A549 (cell line): Measurements from ENCODE around the gene NCEH1. TPM values are rescaled to one million over a fixed set of nuclear protein-coding genes. Genes with fewer than 3 reads are reported as not detected.
A peak's percentile ranks its signal among the peaks of the same experiment; 100 is the strongest.

Experiments used
- ATAC-seq, 2 experiments: fragments of 200-7000 bp in 1 of 2; fragments of >200 bp in 1 of 2; cut with Nextera tagmentation in 1 of 2; cut with Tn5 transposase in 1 of 2; 3 replicates each; pipeline versions ENCODE4 v1.8.0 to v1.9.1; 2018 to 2020; ENCODE audit warnings: mild to moderate bottlenecking in 1 of 2, moderate library complexity in 1 of 2
- CTCF ChIA-PET: fragments of 300-600 bp; sonication (Branson Sonifier 250); formaldehyde crosslinking; extraction: SDS; loops from one replicate; lab custom pipeline; 2021; ENCODE audit warnings: antibody characterized with exemption, inconsistent platforms; lab: Yijun Ruan, JAX
- POLR2A ChIA-PET: fragments of 350-600 bp; formaldehyde crosslinking; extraction: SDS; loops from one replicate; lab custom pipeline; 2021; ENCODE audit warnings: antibody characterized with exemption, inconsistent platforms; lab: Yijun Ruan, JAX
- DNase-seq, 2 experiments: peaks; one replicate each; pipeline versions ENCODE4 v3.0.0 to v3.0.0-alpha.2; 2011 to 2016; ENCODE audit warnings: low read depth in 1 of 2, low spot score in 1 of 2
- FAIRE-seq: peaks from 2 replicates; lab custom pipeline; 2011; peaks lifted over from hg19 to GRCh38; lab: Jason Lieb, UNC
- H3K27ac ChIP-seq, 2 experiments: fragments of >200 bp; sonication (Bioruptor Twin); formaldehyde crosslinking; 3 replicates each; pipeline ENCODE4 v1.5.1; 2016 to 2017
- H3K4me1 ChIP-seq: fragments of >200 bp; sonication (Bioruptor Twin); formaldehyde crosslinking; 3 replicates; pipeline ENCODE4 v1.6.1; 2016
- H3K4me2 ChIP-seq: fragments of >200 bp; sonication (Bioruptor Twin); formaldehyde crosslinking; 3 replicates; pipeline ENCODE4 v1.6.1; 2016
- H3K4me3 ChIP-seq: fragments of >200 bp; sonication (Bioruptor Twin); formaldehyde crosslinking; 3 replicates; pipeline ENCODE4 v1.5.1; 2016
- H3K9me3 ChIP-seq: fragments of >200 bp; sonication (Bioruptor Twin); formaldehyde crosslinking; 3 replicates; pipeline ENCODE4 v1.6.1; 2016
- CBX8 ChIP-seq: fragments of 200-600 bp; sonication (generic); IDR thresholded peaks from 2 replicates; pipeline ENCODE4 v1.6.1; 2016
- CHD4 ChIP-seq: fragments of 200-600 bp; sonication (generic); IDR thresholded peaks from 2 replicates; pipeline ENCODE4 v1.6.1; 2016; ENCODE audit warnings: antibody characterized with exemption, mild to moderate bottlenecking, borderline replicate concordance
- E2F6 ChIP-seq: IDR thresholded peaks from 2 replicates; pipeline ENCODE4 v1.6.1; 2012; ENCODE audit warnings: low read depth, borderline replicate concordance
- FOSB ChIP-seq: fragments of 250-450 bp; sonication (Bioruptor Pico); IDR thresholded peaks from 2 replicates; pipeline ENCODE4 v1.5.0; 2020; ENCODE audit warnings: mild to moderate bottlenecking, moderate library complexity
- FOSL2 ChIP-seq, 2 experiments: fragments of 450-650 bp in 1 of 2; fragments of >200 bp in 1 of 2; sonication (Bioruptor Twin) in 1 of 2; formaldehyde crosslinking; IDR thresholded peaks; 2 replicates each; pipeline versions ENCODE4 v1.5.0 to v1.6.1; 2016 to 2020; ENCODE audit warnings: mild to moderate bottlenecking in 1 of 2, moderate library complexity in 1 of 2
- FOXS1 ChIP-seq: fragments of 250-450 bp; sonication (Bioruptor Pico); IDR thresholded peaks from 2 replicates; pipeline ENCODE4 v1.5.0; 2020; ENCODE audit warnings: mild to moderate bottlenecking, moderate library complexity
- HEYL ChIP-seq: fragments of 250-450 bp; sonication (Bioruptor Pico); IDR thresholded peaks from 2 replicates; pipeline ENCODE4 v1.8.0; 2021; ENCODE audit warnings: mild to moderate bottlenecking, moderate library complexity
- HMGXB4 ChIP-seq: fragments of 250-450 bp; sonication (Bioruptor Pico); IDR thresholded peaks from 2 replicates; pipeline ENCODE4 v1.5.0; 2021; ENCODE audit warnings: mild to moderate bottlenecking, moderate library complexity, borderline replicate concordance
- HOXB13 ChIP-seq: fragments of 250-450 bp; sonication (Bioruptor Pico); IDR thresholded peaks from 2 replicates; pipeline ENCODE4 v1.5.0; 2020; ENCODE audit warnings: low read depth, mild to moderate bottlenecking, moderate library complexity
- KDM5A ChIP-seq: fragments of 200-600 bp; sonication (generic); IDR thresholded peaks from 2 replicates; pipeline ENCODE4 v1.6.1; 2016; ENCODE audit warnings: antibody characterized with exemption, mild to moderate bottlenecking
- MAX ChIP-seq: IDR thresholded peaks from 2 replicates; pipeline ENCODE4 v1.6.1; 2012
- NPAS2 ChIP-seq: fragments of 250-450 bp; sonication (Bioruptor Pico); IDR thresholded peaks from 2 replicates; pipeline ENCODE4 v1.8.0; 2022; ENCODE audit warnings: mild to moderate bottlenecking, moderate library complexity, borderline replicate concordance
- NR3C1 ChIP-seq: fragments of >200 bp; sonication (Bioruptor Twin); formaldehyde crosslinking; IDR thresholded peaks from 3 replicates; pipeline ENCODE4 v1.6.1; 2017
- PHF8 ChIP-seq: fragments of 200-600 bp; sonication (generic); IDR thresholded peaks from 2 replicates; pipeline ENCODE4 v1.6.1; 2016; ENCODE audit warnings: low read depth, mild to moderate bottlenecking, antibody characterized with exemption, moderate library complexity, borderline replicate concordance
- RARB ChIP-seq: fragments of 250-450 bp; sonication (Bioruptor Pico); IDR thresholded peaks from 2 replicates; pipeline ENCODE4 v1.8.0; 2021; ENCODE audit warnings: mild to moderate bottlenecking, moderate library complexity
- RCOR1 ChIP-seq: fragments of 150-350 bp; IDR thresholded peaks from 2 replicates; pipeline ENCODE4 v1.6.1; 2014; ENCODE audit warnings: antibody characterized with exemption, low read length, low read depth
- RFX5 ChIP-seq: fragments of 450-650 bp; IDR thresholded peaks from 2 replicates; pipeline ENCODE4 v1.7.1; 2014; ENCODE audit warnings: antibody characterized with exemption, mild to moderate bottlenecking, moderate library complexity
- SMC3 ChIP-seq: fragments of >200 bp; sonication (Bioruptor Twin); formaldehyde crosslinking; IDR thresholded peaks from 3 replicates; pipeline ENCODE4 v1.6.1; 2018; ENCODE audit warnings: inconsistent platforms
- SREBF2 ChIP-seq: fragments of 450-650 bp; IDR thresholded peaks from 2 replicates; pipeline ENCODE4 v1.6.1; 2014; ENCODE audit warnings: mild to moderate bottlenecking, moderate library complexity
- TP53 ChIP-seq: fragments of 250-450 bp; sonication (Bioruptor Pico); IDR thresholded peaks from 2 replicates; pipeline ENCODE4 v1.5.0; 2021; ENCODE audit warnings: mild to moderate bottlenecking, moderate library complexity
- ZC3H11A ChIP-seq: fragments of 450-650 bp; IDR thresholded peaks from 2 replicates; pipeline ENCODE4 v1.6.1; 2014; ENCODE audit warnings: antibody characterized with exemption, mild to moderate bottlenecking
- ZNF302 ChIP-seq: fragments of 250-450 bp; sonication (Bioruptor Pico); IDR thresholded peaks from 2 replicates; pipeline ENCODE4 v1.9.0; 2021; ENCODE audit warnings: inconsistent platforms, mild to moderate bottlenecking, moderate library complexity
- ZSCAN20 ChIP-seq: fragments of 250-450 bp; sonication (Bioruptor Pico); IDR thresholded peaks from 2 replicates; pipeline ENCODE4 v1.8.0; 2022; ENCODE audit warnings: mild to moderate bottlenecking, moderate library complexity
- WGBS: methylation state at CpG from one replicate; pipeline ENCODE4 v1.1.6; 2017; ENCODE audit errors: missing lambda C conversion rate; 5-methylcytosine and 5-hydroxymethylcytosine counted together
- polyA plus RNA-seq, 4 experiments: library from polyadenylated mRNA; depleted of rRNA in 3 of 4; stranded (reverse); fragments of >200 nt; fragmentation: RNase III in 1 of 4; extraction: RNeasy Plus Mini Kit Qiagen cat#74134 plus additional on column Dnase treatment in 1 of 4; gene quantifications; 2 replicates in 3 of 4; 3 replicates in 1 of 4; pipeline ENCODE4 v1.2.3, GENCODE V29; 2011 to 2017
- TF ChIP-seq, protein P1 (sequence below): fragments of 150-350 bp; IDR thresholded peaks from 2 replicates; pipeline ENCODE4 v1.6.1; 2014; ENCODE audit warnings: low read depth, mild to moderate bottlenecking, low read length
- TF ChIP-seq, protein P2 (sequence below): fragments of >200 bp; sonication (Bioruptor Twin); formaldehyde crosslinking; IDR thresholded peaks from 3 replicates; pipeline ENCODE4 v1.5.1; 2016

The NCEH1 gene
- polyA plus RNA-seq, 2 of the 4 experiments (the other 2 are of a cell fraction), result 21.4 to 33.2 TPM

- Histone ChIP-seq H3K4me2 (peak overlapping the region; percentile 81; the same call in 2 of the 3 replicates), H3K9me3 (no peaks in the 10 kb centered on the region)
- TF ChIP-seq, protein P1, sequence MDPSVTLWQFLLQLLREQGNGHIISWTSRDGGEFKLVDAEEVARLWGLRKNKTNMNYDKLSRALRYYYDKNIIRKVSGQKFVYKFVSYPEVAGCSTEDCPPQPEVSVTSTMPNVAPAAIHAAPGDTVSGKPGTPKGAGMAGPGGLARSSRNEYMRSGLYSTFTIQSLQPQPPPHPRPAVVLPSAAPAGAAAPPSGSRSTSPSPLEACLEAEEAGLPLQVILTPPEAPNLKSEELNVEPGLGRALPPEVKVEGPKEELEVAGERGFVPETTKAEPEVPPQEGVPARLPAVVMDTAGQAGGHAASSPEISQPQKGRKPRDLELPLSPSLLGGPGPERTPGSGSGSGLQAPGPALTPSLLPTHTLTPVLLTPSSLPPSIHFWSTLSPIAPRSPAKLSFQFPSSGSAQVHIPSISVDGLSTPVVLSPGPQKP, result no peak
- TF ChIP-seq ZC3H11A (no peak), RARB (no peak), PHF8 (no peak)
- TF ChIP-seq, all 56 proteins: peak for 0
- Histone ChIP-seq H3K4me1 (peaks cover 38% of the 10 kb centered on the region), H3K4me3 (no peak overlapping the region), H3K27ac (no peak overlapping the region)
- ChIA-PET POLR2A (interaction anchor here (4.4 kb wide), 1 partner anchor 41 kb away, joined by 66 read pairs; the partner anchor contains the start of gene ECT2), CTCF (interaction anchor here (1.0 to 2.3 kb wide), 5 partner anchors 8 to 42 kb away, joined by 3 to 8 read pairs (median 5); partner anchors contain the start of gene ECT2)
- FAIRE-seq (no peak), ATAC-seq (no peak), DNase-seq (peak in 1 of 2 experiments; percentile 34)
- WGBS, result 65% methylated on average over 1 of the region's 1 CpG
Observed at GRCh38 chr3:172707967-172708366, 2.9 kb downstream of the NCEH1 start.

DNA sequence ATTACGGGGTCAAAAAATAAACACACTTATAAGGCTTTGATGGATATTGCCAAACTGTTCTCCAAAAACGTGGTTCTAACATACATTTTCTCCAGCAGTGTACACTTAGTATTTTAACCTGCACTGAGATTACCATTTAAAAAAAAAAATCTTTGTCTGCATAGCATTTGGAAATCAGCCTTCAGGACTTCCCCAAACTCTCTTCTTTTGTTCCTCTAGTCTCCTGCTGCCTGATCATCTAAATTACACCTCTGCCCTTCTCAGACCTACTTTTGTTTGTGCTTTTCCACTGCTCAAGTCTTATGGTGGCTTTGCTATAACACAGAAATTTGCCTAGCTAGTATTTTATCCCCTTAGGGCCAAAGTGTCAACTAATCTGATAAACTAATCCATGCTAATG, 3.8 kb downstream of the NCEH1 start:
- POLR2A ChIA-PET, result no interaction called here
- TF ChIP-seq E2F6, result no peak
- TF ChIP-seq NPAS2, result no peak
- TF ChIP-seq RCOR1, result no peak
- no peak for TF ChIP-seq KDM5A
- TF ChIP-seq CHD4, result no peak
- no peak for TF ChIP-seq SREBF2
- TF ChIP-seq MAX, result no peak
- no peak for TF ChIP-seq ZNF302 (CRISPR knock-in tag)
- no peak for TF ChIP-seq CBX8
- TF ChIP-seq, protein P2, sequence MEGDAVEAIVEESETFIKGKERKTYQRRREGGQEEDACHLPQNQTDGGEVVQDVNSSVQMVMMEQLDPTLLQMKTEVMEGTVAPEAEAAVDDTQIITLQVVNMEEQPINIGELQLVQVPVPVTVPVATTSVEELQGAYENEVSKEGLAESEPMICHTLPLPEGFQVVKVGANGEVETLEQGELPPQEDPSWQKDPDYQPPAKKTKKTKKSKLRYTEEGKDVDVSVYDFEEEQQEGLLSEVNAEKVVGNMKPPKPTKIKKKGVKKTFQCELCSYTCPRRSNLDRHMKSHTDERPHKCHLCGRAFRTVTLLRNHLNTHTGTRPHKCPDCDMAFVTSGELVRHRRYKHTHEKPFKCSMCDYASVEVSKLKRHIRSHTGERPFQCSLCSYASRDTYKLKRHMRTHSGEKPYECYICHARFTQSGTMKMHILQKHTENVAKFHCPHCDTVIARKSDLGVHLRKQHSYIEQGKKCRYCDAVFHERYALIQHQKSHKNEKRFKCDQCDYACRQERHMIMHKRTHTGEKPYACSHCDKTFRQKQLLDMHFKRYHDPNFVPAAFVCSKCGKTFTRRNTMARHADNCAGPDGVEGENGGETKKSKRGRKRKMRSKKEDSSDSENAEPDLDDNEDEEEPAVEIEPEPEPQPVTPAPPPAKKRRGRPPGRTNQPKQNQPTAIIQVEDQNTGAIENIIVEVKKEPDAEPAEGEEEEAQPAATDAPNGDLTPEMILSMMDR, result no peak
- TF ChIP-seq FOSL2 (IDR thresholded peaks at IDR 0.05), result no peak
- no peak for TF ChIP-seq FOSL2 (CRISPR knock-in tag; IDR thresholded peaks at IDR 0.05)
- TF ChIP-seq NR3C1, result no peak
- TF ChIP-seq FOXS1 (CRISPR knock-in tag), result no peak
- no peak for TF ChIP-seq FOSB (CRISPR knock-in tag)
- no peak for TF ChIP-seq RFX5
- no peak for TF ChIP-seq TP53 (CRISPR knock-in tag)
- TF ChIP-seq, all 56 proteins: peak for 0
- Histone ChIP-seq H3K4me2 (no peak overlapping the region), H3K27ac (no peak overlapping the region), H3K4me1 (peaks cover 35% of the 10 kb centered on the region), H3K4me3 (no peak overlapping the region), H3K9me3 (no peaks in the 10 kb centered on the region)
- FAIRE-seq, result no peak
- 79% methylated on average over 2 of the region's 2 CpGs for WGBS
- no peak for ATAC-seq
- no peak for DNase-seq
- CTCF ChIA-PET, result interaction anchor here (1.0 to 2.3 kb wide), 3 partner anchors 31 to 43 kb away, joined by 3 to 8 read pairs (median 5); partner anchors contain the start of gene ECT2

DNA sequence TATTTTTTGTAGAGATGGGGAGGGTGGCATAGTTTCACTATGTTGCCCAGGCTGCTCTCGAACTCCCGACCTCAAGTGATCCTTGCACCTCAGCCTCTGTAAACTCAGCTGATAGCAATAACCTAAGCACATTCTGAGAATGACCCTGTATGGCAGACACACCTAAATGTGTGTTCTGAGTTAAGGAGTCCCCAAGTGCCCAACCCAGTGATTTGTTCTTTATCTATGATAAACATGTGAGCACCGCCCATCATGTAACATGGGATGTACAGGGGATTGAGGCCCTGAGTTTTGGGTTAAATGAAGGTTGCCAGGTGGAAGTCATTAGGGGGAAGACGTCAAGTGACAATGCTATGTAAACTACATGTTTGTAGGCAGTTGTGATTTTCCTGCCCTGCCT, 5.7 kb downstream of the NCEH1 start:
- Histone ChIP-seq H3K4me1 (peaks cover 33% of the 10 kb centered on the region), H3K4me3 (no peak overlapping the region), H3K9me3 (no peaks in the 10 kb centered on the region), H3K27ac (no peak overlapping the region), H3K4me2 (no peak overlapping the region)
- ATAC-seq (no peak), DNase-seq (no peak), FAIRE-seq (no peak)
- POLR2A ChIA-PET, result no interaction called here
- no peak for TF ChIP-seq ZSCAN20 (CRISPR knock-in tag)
- TF ChIP-seq RFX5, result no peak
- TF ChIP-seq HEYL (CRISPR knock-in tag), result no peak
- no peak for TF ChIP-seq SMC3
- no peak for TF ChIP-seq HMGXB4 (CRISPR knock-in tag)
- no peak for TF ChIP-seq HOXB13 (CRISPR knock-in tag)
- WGBS, result 94% methylated on average over 4 of the region's 4 CpGs
- CTCF ChIA-PET, result interaction anchor here (0.6 to 3.4 kb wide), 4 partner anchors 13 to 315 kb away, joined by 3 to 12 read pairs (median 6); partner anchors contain the start of gene ECT2
